Measurements from ENCODE around the gene ERC2. TPM values are rescaled to one million over a fixed set of nuclear protein-coding genes. Genes with fewer than 3 reads are reported as not detected.

ERC2 gene
- polyA plus RNA-seq, 1 experiment = 0.07 TPM

GRCh38 chr3:55545995-55546394, 922.3 kb downstream of the ERC2 start:
- no peak overlapping the region for H3K4me3 ChIP-seq (ENCODE audit: low read depth, low read length)
- no peak overlapping the region for H3K27ac ChIP-seq (ENCODE audit: low read depth, low read length)
- POLR2A ChIA-PET = no interaction called here
- H3K9me3 ChIP-seq (ENCODE audit: control insufficient read depth, insufficient read depth, low read length) = peaks cover 2% of the 10 kb centered on the region; the same call in 1 of the 2 replicates
- CTCF ChIA-PET = no interaction called here
- DNase-seq (ENCODE audit: low read depth, low spot score) = no peak
- TF ChIP-seq CTCF (IDR thresholded peaks at IDR 0.05; ENCODE audit: low read depth, low read length) = no peak
- peaks cover 16% of the 10 kb centered on the region for H3K27me3 ChIP-seq (ENCODE audit: control insufficient read depth, insufficient read depth, low read length)

GRCh38 chr3:55544219-55544618, 924.0 kb downstream of the ERC2 start:
- H3K9me3 ChIP-seq (ENCODE audit: control insufficient read depth, insufficient read depth, low read length) = peaks cover 2% of the 10 kb centered on the region; the same call in 1 of the 2 replicates
- peaks cover 23% of the 10 kb centered on the region for H3K27me3 ChIP-seq (ENCODE audit: control insufficient read depth, insufficient read depth, low read length)
- CTCF ChIA-PET = no interaction called here
- TF ChIP-seq CTCF (IDR thresholded peaks at IDR 0.05; ENCODE audit: low read depth, low read length) = no peak
- POLR2A ChIA-PET = no interaction called here
- DNase-seq (ENCODE audit: low read depth, low spot score) = no peak
- no peak overlapping the region for H3K27ac ChIP-seq (ENCODE audit: low read depth, low read length)
- H3K4me3 ChIP-seq (ENCODE audit: low read depth, low read length) = no peak overlapping the region

GRCh38 chr3:55543181-55543614, 925.1 kb downstream of the ERC2 start:
- CTCF ChIA-PET = no interaction called here
- H3K27me3 ChIP-seq (ENCODE audit: control insufficient read depth, insufficient read depth, low read length) = peaks cover 26% of the 10 kb centered on the region

GRCh38 chr3:55541456-55541855, 926.8 kb downstream of the ERC2 start:
- peaks cover 27% of the 10 kb centered on the region for H3K27me3 ChIP-seq (ENCODE audit: control insufficient read depth, insufficient read depth, low read length)
- POLR2A ChIA-PET = no interaction called here
- TF ChIP-seq CTCF (IDR thresholded peaks at IDR 0.05; ENCODE audit: low read depth, low read length) = no peak
- CTCF ChIA-PET = no interaction called here
- no peak overlapping the region for H3K27ac ChIP-seq (ENCODE audit: low read depth, low read length)
- H3K4me3 ChIP-seq (ENCODE audit: low read depth, low read length) = no peak overlapping the region
- DNase-seq (ENCODE audit: low read depth, low spot score) = no peak
- H3K9me3 ChIP-seq (ENCODE audit: control insufficient read depth, insufficient read depth, low read length) = no peaks in the 10 kb centered on the region; the same call in 1 of the 2 replicates

More at GRCh38 chr3:55543181-55543614, 925.1 kb downstream of the ERC2 start:
- H3K27ac ChIP-seq (ENCODE audit: low read depth, low read length) = no peak overlapping the region
- DNase-seq (ENCODE audit: low read depth, low spot score) = no peak
- POLR2A ChIA-PET = no interaction called here
- H3K9me3 ChIP-seq (ENCODE audit: control insufficient read depth, insufficient read depth, low read length) = peaks cover 2% of the 10 kb centered on the region; the same call in 1 of the 2 replicates
- H3K4me3 ChIP-seq (ENCODE audit: low read depth, low read length) = no peak overlapping the region
- TF ChIP-seq CTCF (IDR thresholded peaks at IDR 0.05; ENCODE audit: low read depth, low read length) = no peak

GRCh38 chr3:55541016-55541415, 927.3 kb downstream of the ERC2 start:
- ChIA-PET POLR2A (no interaction called here), CTCF (no interaction called here)
- Histone ChIP-seq H3K4me3 (ENCODE audit: low read depth, low read length) (no peak overlapping the region), H3K27me3 (ENCODE audit: control insufficient read depth, insufficient read depth, low read length) (peaks cover 27% of the 10 kb centered on the region), H3K9me3 (ENCODE audit: control insufficient read depth, insufficient read depth, low read length) (no peaks in the 10 kb centered on the region; the same call in 1 of the 2 replicates), H3K27ac (ENCODE audit: low read depth, low read length) (no peak overlapping the region)
- no peak for DNase-seq (ENCODE audit: low read depth, low spot score)
- no peak for TF ChIP-seq CTCF (IDR thresholded peaks at IDR 0.05; ENCODE audit: low read depth, low read length)
